HepG2 (cell line): Measurements from ENCODE around the gene GADD45GIP1. TPM values are rescaled to one million over a fixed set of nuclear protein-coding genes. Genes with fewer than 3 reads are reported as not detected.

Experiments used
- CBFB ChIP-seq: sonication (generic); formaldehyde crosslinking; IDR thresholded peaks from 2 replicates; pipeline ENCODE4 v1.4.0; 2020; ENCODE audit warnings: missing genetic modification reagents
- FOXK1 ChIP-seq: sonication (generic); formaldehyde crosslinking; IDR thresholded peaks from 2 replicates; pipeline ENCODE4 v1.4.0; 2020; ENCODE audit warnings: low read depth, missing genetic modification reagents, borderline replicate concordance
- GLI4 ChIP-seq: sonication (generic); formaldehyde crosslinking; IDR thresholded peaks from 2 replicates; pipeline ENCODE4 v1.5.1; 2020; ENCODE audit warnings: missing genetic modification reagents, mild to moderate bottlenecking, moderate library complexity, borderline replicate concordance
- HHEX ChIP-seq: IDR thresholded peaks from 2 replicates; pipeline ENCODE4 v1.6.1; 2016; ENCODE audit warnings: control low read depth
- KLF15 ChIP-seq: sonication (generic); formaldehyde crosslinking; IDR thresholded peaks from 2 replicates; pipeline ENCODE4 v1.8.1; 2023; ENCODE audit warnings: borderline replicate concordance, mild to moderate bottlenecking, inconsistent platforms, missing genetic modification reagents, mixed read lengths
- MTF1 ChIP-seq: sonication (generic); formaldehyde crosslinking; IDR thresholded peaks from 2 replicates; pipeline ENCODE4 v1.5.0; 2020; ENCODE audit warnings: missing genetic modification reagents
- NRL ChIP-seq: sonication (generic); formaldehyde crosslinking; IDR thresholded peaks from 2 replicates; pipeline ENCODE4 v1.5.0; 2020; ENCODE audit warnings: missing genetic modification reagents, mild to moderate bottlenecking, moderate library complexity, borderline replicate concordance
- RFX5 ChIP-seq: IDR thresholded peaks from 2 replicates; pipeline ENCODE4 v1.6.1; 2011; ENCODE audit warnings: low read depth, low read length, improper control_type of control experiment
- RFXANK ChIP-seq: IDR thresholded peaks from 2 replicates; pipeline ENCODE4 v1.6.1; 2016
- ZNF12 ChIP-seq: sonication (generic); formaldehyde crosslinking; IDR thresholded peaks from 2 replicates; pipeline ENCODE4 v1.5.0; 2020; ENCODE audit warnings: missing genetic modification reagents
- ZNF264 ChIP-seq: sonication (generic); formaldehyde crosslinking; IDR thresholded peaks from 2 replicates; pipeline ENCODE4 v1.4.0; 2020; ENCODE audit warnings: missing genetic modification reagents
- ZNF773 ChIP-seq: sonication (generic); formaldehyde crosslinking; IDR thresholded peaks from 2 replicates; pipeline ENCODE4 v1.4.0; 2020; ENCODE audit warnings: missing genetic modification reagents, borderline replicate concordance
- polyA plus RNA-seq, 8 experiments: library from polyadenylated mRNA; depleted of rRNA in 3 of 8; stranded (reverse) in 7 of 8; unstranded in 1 of 8; fragments of >200 nt; fragmentation: Illumina TruSeq in 4 of 8; extraction: Trizol in 4 of 8; gene quantifications; 2 replicates each; pipeline versions ENCODE4 v1.2.1 to v1.2.3, GENCODE V29; 2011 to 2016; ENCODE audit warnings: low read depth in 4 of 8, missing spikeins in 1 of 8, mixed read lengths in 1 of 8; ENCODE audit not compliant: insufficient read depth in 1 of 8
- total RNA-seq, 5 experiments: library from RNA; depleted of rRNA; stranded (reverse); fragments of >200 nt; fragmentation: Illumina TruSeq; extraction: Trizol; gene quantifications; 2 replicates each; pipeline ENCODE4 v1.2.3, GENCODE V29; 2016; ENCODE audit warnings: low read depth in 1 of 5
- TF ChIP-seq, protein P1 (sequence below): sonication (generic); formaldehyde crosslinking; IDR thresholded peaks from 2 replicates; pipeline ENCODE4 v1.4.0; 2020; ENCODE audit warnings: missing genetic modification reagents, borderline replicate concordance
- TF ChIP-seq, protein P2 (sequence below): sonication (generic); formaldehyde crosslinking; IDR thresholded peaks from 2 replicates; pipeline ENCODE4 v1.5.0; 2020; ENCODE audit warnings: missing genetic modification reagents
- TF ChIP-seq, protein P3 (sequence below): sonication (generic); formaldehyde crosslinking; IDR thresholded peaks from 2 replicates; pipeline ENCODE4 v1.5.0; 2020; ENCODE audit warnings: missing genetic modification reagents
- TF ChIP-seq, protein P4 (sequence below): sonication (generic); formaldehyde crosslinking; IDR thresholded peaks from 2 replicates; pipeline ENCODE4 v1.4.0; 2020; ENCODE audit warnings: missing genetic modification reagents, borderline replicate concordance
- TF ChIP-seq, protein P5 (sequence below): sonication (generic); formaldehyde crosslinking; IDR thresholded peaks from 2 replicates; pipeline ENCODE4 v1.9.0; 2021; ENCODE audit warnings: missing genetic modification reagents, mild to moderate bottlenecking, borderline replicate concordance

The GADD45GIP1 gene
- total and polyA plus RNA-seq, 2 of the 13 experiments (the other 11 are each of a cell fraction or from before 2014, with no cell fraction given): 24.6 to 30.7 TPM

DNA sequence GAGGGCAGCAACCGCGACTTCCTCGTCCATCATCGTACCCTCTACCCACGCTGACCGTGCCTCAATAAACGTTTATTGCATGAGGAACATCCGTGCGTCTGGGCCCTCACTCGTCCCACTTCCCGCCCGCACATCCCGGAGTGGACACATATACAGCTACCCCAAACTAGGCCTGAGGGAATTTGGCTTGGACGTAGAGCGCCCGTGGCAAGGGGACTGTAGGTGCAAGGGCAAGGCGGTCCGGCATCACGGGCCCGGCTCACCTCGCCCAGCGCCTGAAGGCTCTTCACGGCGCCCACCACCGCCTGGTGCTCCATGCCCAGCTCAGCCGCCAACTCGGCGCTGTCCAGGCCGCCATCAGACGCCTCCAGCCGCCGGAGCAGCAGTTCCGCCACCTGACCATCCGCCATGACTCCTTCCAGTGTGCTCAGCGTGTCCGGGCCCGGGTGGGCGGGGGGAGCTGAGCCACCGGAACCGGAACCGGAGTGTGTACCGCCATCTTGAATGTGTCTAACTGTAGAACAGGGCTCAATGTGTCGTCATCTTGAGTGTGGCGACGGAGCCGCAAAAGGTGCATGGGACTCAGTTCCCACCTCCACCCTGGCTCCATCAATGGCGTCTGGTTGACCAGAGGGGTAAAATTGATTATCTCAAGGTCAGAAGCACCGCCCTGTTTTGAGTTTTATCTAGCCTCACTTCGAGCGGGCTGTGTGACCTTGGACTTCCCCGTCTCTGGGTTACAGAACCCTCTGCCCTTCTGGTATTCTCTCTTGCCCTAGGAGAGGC lies 23.5 kb downstream of the GADD45GIP1 start, which contains the start of gene FARSA (continued):
- TF ChIP-seq, protein P1, sequence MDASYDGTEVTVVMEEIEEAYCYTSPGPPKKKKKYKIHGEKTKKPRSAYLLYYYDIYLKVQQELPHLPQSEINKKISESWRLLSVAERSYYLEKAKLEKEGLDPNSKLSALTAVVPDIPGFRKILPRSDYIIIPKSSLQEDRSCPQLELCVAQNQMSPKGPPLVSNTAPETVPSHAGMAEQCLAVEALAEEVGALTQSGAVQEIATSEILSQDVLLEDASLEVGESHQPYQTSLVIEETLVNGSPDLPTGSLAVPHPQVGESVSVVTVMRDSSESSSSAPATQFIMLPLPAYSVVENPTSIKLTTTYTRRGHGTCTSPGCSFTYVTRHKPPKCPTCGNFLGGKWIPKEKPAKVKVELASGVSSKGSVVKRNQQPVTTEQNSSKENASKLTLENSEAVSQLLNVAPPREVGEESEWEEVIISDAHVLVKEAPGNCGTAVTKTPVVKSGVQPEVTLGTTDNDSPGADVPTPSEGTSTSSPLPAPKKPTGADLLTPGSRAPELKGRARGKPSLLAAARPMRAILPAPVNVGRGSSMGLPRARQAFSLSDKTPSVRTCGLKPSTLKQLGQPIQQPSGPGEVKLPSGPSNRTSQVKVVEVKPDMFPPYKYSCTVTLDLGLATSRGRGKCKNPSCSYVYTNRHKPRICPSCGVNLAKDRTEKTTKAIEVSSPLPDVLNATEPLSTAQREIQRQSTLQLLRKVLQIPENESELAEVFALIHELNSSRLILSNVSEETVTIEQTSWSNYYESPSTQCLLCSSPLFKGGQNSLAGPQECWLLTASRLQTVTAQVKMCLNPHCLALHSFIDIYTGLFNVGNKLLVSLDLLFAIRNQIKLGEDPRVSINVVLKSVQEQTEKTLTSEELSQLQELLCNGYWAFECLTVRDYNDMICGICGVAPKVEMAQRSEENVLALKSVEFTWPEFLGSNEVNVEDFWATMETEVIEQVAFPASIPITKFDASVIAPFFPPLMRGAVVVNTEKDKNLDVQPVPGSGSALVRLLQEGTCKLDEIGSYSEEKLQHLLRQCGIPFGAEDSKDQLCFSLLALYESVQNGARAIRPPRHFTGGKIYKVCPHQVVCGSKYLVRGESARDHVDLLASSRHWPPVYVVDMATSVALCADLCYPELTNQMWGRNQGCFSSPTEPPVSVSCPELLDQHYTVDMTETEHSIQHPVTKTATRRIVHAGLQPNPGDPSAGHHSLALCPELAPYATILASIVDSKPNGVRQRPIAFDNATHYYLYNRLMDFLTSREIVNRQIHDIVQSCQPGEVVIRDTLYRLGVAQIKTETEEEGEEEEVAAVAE (CRISPR knock-in tag): peak; percentile 87; the same call in 1 of the 2 replicates
- no peak for TF ChIP-seq ZNF264 (CRISPR knock-in tag)
- no peak for TF ChIP-seq GLI4 (CRISPR knock-in tag)
- no peak for TF ChIP-seq KLF15
- no peak for TF ChIP-seq MTF1 (CRISPR knock-in tag)
- TF ChIP-seq RFXANK: no peak
- no peak for TF ChIP-seq RFX5
- TF ChIP-seq, protein P2, sequence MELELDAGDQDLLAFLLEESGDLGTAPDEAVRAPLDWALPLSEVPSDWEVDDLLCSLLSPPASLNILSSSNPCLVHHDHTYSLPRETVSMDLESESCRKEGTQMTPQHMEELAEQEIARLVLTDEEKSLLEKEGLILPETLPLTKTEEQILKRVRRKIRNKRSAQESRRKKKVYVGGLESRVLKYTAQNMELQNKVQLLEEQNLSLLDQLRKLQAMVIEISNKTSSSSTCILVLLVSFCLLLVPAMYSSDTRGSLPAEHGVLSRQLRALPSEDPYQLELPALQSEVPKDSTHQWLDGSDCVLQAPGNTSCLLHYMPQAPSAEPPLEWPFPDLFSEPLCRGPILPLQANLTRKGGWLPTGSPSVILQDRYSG (CRISPR knock-in tag): no peak
- peak; percentile 92; the same call in 1 of the 2 replicates for TF ChIP-seq NRL (CRISPR knock-in tag)
- TF ChIP-seq HHEX (CRISPR knock-in tag): no peak
- TF ChIP-seq, protein P3, sequence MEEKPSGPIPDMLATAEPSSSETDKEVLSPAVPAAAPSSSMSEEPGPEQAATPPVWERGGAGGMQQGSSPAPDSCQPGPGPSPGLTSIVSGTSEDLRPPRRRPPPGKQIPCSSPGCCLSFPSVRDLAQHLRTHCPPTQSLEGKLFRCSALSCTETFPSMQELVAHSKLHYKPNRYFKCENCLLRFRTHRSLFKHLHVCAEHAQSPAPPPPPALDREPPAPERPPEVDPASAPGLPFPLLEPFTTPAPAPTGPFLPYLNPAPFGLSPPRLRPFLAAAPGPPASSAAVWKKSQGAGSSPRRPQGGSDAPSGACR: no peak; the same call in 1 of the 2 replicates
- no peak for TF ChIP-seq ZNF12 (CRISPR knock-in tag)
- no peak; the same call in 1 of the 2 replicates for TF ChIP-seq ZNF773 (CRISPR knock-in tag)
- TF ChIP-seq, protein P4, sequence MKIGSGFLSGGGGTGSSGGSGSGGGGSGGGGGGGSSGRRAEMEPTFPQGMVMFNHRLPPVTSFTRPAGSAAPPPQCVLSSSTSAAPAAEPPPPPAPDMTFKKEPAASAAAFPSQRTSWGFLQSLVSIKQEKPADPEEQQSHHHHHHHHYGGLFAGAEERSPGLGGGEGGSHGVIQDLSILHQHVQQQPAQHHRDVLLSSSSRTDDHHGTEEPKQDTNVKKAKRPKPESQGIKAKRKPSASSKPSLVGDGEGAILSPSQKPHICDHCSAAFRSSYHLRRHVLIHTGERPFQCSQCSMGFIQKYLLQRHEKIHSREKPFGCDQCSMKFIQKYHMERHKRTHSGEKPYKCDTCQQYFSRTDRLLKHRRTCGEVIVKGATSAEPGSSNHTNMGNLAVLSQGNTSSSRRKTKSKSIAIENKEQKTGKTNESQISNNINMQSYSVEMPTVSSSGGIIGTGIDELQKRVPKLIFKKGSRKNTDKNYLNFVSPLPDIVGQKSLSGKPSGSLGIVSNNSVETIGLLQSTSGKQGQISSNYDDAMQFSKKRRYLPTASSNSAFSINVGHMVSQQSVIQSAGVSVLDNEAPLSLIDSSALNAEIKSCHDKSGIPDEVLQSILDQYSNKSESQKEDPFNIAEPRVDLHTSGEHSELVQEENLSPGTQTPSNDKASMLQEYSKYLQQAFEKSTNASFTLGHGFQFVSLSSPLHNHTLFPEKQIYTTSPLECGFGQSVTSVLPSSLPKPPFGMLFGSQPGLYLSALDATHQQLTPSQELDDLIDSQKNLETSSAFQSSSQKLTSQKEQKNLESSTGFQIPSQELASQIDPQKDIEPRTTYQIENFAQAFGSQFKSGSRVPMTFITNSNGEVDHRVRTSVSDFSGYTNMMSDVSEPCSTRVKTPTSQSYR (CRISPR knock-in tag): peak; percentile 33; the same call in 1 of the 2 replicates
- peak; percentile 65 for TF ChIP-seq CBFB
- TF ChIP-seq, protein P5, sequence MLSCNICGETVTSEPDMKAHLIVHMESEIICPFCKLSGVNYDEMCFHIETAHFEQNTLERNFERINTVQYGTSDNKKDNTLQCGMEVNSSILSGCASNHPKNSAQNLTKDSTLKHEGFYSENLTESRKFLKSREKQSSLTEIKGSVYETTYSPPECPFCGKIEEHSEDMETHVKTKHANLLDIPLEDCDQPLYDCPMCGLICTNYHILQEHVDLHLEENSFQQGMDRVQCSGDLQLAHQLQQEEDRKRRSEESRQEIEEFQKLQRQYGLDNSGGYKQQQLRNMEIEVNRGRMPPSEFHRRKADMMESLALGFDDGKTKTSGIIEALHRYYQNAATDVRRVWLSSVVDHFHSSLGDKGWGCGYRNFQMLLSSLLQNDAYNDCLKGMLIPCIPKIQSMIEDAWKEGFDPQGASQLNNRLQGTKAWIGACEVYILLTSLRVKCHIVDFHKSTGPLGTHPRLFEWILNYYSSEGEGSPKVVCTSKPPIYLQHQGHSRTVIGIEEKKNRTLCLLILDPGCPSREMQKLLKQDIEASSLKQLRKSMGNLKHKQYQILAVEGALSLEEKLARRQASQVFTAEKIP: no peak
- peak; percentile 69 for TF ChIP-seq FOXK1 (CRISPR knock-in tag)
